ENCODE measurements around the gene C4BPB. TPM values are rescaled to one million over a fixed set of nuclear protein-coding genes. Genes with fewer than 3 reads are reported as not detected.

The C4BPB gene
- total and polyA plus RNA-seq, 2 of the 13 experiments (the other 11 are each of a cell fraction or from before 2014, with no cell fraction given): 155 to 266 TPM

DNA sequence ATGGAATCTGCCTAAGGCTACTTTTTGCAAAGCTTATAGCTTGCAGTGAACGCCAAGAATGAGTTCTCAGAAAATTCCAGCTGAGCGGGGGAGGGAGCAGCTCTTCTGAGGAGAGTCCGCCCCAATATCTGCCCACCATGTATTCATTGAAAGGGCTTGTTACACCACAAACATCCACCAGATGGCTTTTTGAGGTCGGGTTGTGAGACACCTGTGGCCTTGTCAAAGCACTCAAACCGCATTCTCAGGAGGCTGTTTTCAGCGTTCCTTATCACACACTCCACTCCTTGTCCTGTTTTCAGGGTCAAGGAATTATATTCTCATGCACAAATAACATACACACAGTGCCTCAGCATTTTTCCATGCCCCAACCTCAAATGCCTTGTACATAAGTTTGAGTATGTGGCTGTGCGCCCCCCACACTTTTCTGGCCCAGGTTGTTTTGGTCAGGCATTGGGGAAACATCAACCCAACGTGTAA, 3.9 kb upstream of the C4BPB start (continued):
- TF ChIP-seq, protein P1, sequence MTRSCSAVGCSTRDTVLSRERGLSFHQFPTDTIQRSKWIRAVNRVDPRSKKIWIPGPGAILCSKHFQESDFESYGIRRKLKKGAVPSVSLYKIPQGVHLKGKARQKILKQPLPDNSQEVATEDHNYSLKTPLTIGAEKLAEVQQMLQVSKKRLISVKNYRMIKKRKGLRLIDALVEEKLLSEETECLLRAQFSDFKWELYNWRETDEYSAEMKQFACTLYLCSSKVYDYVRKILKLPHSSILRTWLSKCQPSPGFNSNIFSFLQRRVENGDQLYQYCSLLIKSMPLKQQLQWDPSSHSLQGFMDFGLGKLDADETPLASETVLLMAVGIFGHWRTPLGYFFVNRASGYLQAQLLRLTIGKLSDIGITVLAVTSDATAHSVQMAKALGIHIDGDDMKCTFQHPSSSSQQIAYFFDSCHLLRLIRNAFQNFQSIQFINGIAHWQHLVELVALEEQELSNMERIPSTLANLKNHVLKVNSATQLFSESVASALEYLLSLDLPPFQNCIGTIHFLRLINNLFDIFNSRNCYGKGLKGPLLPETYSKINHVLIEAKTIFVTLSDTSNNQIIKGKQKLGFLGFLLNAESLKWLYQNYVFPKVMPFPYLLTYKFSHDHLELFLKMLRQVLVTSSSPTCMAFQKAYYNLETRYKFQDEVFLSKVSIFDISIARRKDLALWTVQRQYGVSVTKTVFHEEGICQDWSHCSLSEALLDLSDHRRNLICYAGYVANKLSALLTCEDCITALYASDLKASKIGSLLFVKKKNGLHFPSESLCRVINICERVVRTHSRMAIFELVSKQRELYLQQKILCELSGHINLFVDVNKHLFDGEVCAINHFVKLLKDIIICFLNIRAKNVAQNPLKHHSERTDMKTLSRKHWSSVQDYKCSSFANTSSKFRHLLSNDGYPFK (CRISPR knock-in tag; IDR thresholded peaks at IDR 0.05; ENCODE audit: borderline replicate concordance): no peak
- no peak for TF ChIP-seq CHD4 (IDR thresholded peaks at IDR 0.05; ENCODE audit: borderline replicate concordance, low read length)
- no peak for TF ChIP-seq HOMEZ (CRISPR knock-in tag; IDR thresholded peaks at IDR 0.05; ENCODE audit: low read depth)
- no peak for TF ChIP-seq MIER3 (CRISPR knock-in tag; IDR thresholded peaks at IDR 0.05; ENCODE audit: borderline replicate concordance)
- no peak for TF ChIP-seq ZNF850 (CRISPR knock-in tag; conservative IDR thresholded peaks at IDR 0.05)
- 0 out of 2 replicates have a peak, but pooled peaks have one; percentile 39 for TF ChIP-seq CBFB (CRISPR knock-in tag; IDR thresholded peaks at IDR 0.05)
- TF ChIP-seq NCOA5 (CRISPR knock-in tag; IDR thresholded peaks at IDR 0.05): no peak
- no peak for TF ChIP-seq TCF12 (IDR thresholded peaks at IDR 0.05)
- TF ChIP-seq TCF12 (CRISPR knock-in tag; IDR thresholded peaks at IDR 0.05): no peak
- TF ChIP-seq NCOR1 (IDR thresholded peaks at IDR 0.05; ENCODE audit: borderline replicate concordance, low read length): no peak
- no peak for TF ChIP-seq ZKSCAN5 (CRISPR knock-in tag; IDR thresholded peaks at IDR 0.05)
- TF ChIP-seq ZNF720 (CRISPR knock-in tag; IDR thresholded peaks at IDR 0.05): no peak
- 0 out of 2 replicates have a peak, but pooled peaks have one; percentile 15 for TF ChIP-seq SOX5 (CRISPR knock-in tag; IDR thresholded peaks at IDR 0.05; ENCODE audit: borderline replicate concordance)
- no peak for TF ChIP-seq MLLT10 (CRISPR knock-in tag; IDR thresholded peaks at IDR 0.05)
- TF ChIP-seq FIP1L1 (IDR thresholded peaks at IDR 0.05; ENCODE audit: borderline replicate concordance, insufficient read depth, low read depth, low read length): no peak
- peak; percentile 85 for TF ChIP-seq RAD21 (CRISPR knock-in tag; IDR thresholded peaks at IDR 0.05)
- no peak for TF ChIP-seq CREB1 (IDR thresholded peaks at IDR 0.05)
- 0 out of 2 replicates have a peak, but pooled peaks have one; percentile 20 for TF ChIP-seq CREB1 (CRISPR knock-in tag; IDR thresholded peaks at IDR 0.05)
- TF ChIP-seq SMARCC2 (IDR thresholded peaks at IDR 0.05): no peak
- no peak for TF ChIP-seq GATAD1 (CRISPR knock-in tag; IDR thresholded peaks at IDR 0.05)
- TF ChIP-seq HNRNPH1 (optimal IDR thresholded peaks at IDR 0.05; ENCODE audit: low read depth, low read length): no peak
- TF ChIP-seq, protein P2, sequence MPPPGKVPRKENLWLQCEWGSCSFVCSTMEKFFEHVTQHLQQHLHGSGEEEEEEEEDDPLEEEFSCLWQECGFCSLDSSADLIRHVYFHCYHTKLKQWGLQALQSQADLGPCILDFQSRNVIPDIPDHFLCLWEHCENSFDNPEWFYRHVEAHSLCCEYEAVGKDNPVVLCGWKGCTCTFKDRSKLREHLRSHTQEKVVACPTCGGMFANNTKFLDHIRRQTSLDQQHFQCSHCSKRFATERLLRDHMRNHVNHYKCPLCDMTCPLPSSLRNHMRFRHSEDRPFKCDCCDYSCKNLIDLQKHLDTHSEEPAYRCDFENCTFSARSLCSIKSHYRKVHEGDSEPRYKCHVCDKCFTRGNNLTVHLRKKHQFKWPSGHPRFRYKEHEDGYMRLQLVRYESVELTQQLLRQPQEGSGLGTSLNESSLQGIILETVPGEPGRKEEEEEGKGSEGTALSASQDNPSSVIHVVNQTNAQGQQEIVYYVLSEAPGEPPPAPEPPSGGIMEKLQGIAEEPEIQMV (CRISPR knock-in tag; IDR thresholded peaks at IDR 0.05; ENCODE audit: low read depth): no peak
- TF ChIP-seq, protein P3, sequence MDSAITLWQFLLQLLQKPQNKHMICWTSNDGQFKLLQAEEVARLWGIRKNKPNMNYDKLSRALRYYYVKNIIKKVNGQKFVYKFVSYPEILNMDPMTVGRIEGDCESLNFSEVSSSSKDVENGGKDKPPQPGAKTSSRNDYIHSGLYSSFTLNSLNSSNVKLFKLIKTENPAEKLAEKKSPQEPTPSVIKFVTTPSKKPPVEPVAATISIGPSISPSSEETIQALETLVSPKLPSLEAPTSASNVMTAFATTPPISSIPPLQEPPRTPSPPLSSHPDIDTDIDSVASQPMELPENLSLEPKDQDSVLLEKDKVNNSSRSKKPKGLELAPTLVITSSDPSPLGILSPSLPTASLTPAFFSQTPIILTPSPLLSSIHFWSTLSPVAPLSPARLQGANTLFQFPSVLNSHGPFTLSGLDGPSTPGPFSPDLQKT (CRISPR knock-in tag; IDR thresholded peaks at IDR 0.05; ENCODE audit: borderline replicate concordance): no peak
- no peak for TF ChIP-seq ZNF546 (CRISPR knock-in tag; conservative IDR thresholded peaks at IDR 0.05)
- no peak for TF ChIP-seq SNAI1 (CRISPR knock-in tag; IDR thresholded peaks at IDR 0.05; ENCODE audit: borderline replicate concordance)
- TF ChIP-seq ZNF468 (CRISPR knock-in tag; IDR thresholded peaks at IDR 0.05): no peak
- TF ChIP-seq ZNF629 (CRISPR knock-in tag; conservative IDR thresholded peaks at IDR 0.05): no peak
